CD4-positive, alpha-beta T cell treated with Interleukin-21 for 1 hour (primary cell): ENCODE data around the gene ICAM5.
"Not testable (repeated sequence)": the region's sequence is repeated elsewhere in the genome, so short reads cannot be mapped to it uniquely, and the experiment has no call there.

ENCODE experiments used
- DNase-seq: peaks from one replicate; pipeline ENCODE4 v3.0.0-alpha.2; 2020

The ICAM5 gene

DNA sequence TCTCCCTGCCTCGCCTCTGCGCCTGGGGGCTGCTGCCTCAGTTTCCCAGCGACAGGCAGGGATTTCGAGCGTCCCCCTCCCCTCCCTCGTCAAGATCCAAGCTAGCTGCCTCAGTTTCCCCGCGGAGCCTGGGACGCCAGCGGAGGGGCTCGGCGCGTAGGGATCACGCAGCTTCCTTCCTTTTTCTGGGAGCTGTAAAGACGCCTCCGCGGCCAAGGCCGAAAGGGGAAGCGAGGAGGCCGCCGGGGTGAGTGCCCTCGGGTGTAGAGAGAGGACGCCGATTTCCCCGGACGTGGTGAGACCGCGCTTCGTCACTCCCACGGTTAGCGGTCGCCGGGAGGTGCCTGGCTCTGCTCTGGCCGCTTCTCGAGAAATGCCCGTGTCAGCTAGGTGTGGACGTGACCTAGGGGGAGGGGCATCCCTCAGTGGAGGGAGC, 19.6 kb upstream of the ICAM5 start:
- DNase-seq, result peak; percentile 84

- peak; percentile 89 for DNase-seq
Observed at GRCh38 chr19:10270616-10271394, 18.9 kb upstream of the ICAM5 start, which contains the start of gene ICAM1. Gene ICAM1, plus strand, starts transcription at chr19:10271120. Its CDS starts 40 bp downstream, at chr19:10271160.

GRCh38 chr19:10271543-10272086, 18.1 kb upstream of the ICAM5 start:
- peak; percentile 77 for DNase-seq

DNA sequence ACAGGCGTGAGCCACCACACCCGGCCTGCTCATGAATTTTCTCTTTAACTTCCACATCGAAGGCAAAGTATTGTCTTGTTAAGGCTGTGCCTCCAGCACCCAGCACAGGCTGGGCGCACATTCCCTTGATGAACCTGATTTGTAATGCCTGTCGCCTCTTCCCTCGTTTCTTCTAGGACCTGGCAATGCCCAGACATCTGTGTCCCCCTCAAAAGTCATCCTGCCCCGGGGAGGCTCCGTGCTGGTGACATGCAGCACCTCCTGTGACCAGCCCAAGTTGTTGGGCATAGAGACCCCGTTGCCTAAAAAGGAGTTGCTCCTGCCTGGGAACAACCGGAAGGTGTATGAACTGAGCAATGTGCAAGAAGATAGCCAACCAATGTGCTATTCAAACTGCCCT, 15.2 kb upstream of the ICAM5 start:
- DNase-seq, result no peak

DNA sequence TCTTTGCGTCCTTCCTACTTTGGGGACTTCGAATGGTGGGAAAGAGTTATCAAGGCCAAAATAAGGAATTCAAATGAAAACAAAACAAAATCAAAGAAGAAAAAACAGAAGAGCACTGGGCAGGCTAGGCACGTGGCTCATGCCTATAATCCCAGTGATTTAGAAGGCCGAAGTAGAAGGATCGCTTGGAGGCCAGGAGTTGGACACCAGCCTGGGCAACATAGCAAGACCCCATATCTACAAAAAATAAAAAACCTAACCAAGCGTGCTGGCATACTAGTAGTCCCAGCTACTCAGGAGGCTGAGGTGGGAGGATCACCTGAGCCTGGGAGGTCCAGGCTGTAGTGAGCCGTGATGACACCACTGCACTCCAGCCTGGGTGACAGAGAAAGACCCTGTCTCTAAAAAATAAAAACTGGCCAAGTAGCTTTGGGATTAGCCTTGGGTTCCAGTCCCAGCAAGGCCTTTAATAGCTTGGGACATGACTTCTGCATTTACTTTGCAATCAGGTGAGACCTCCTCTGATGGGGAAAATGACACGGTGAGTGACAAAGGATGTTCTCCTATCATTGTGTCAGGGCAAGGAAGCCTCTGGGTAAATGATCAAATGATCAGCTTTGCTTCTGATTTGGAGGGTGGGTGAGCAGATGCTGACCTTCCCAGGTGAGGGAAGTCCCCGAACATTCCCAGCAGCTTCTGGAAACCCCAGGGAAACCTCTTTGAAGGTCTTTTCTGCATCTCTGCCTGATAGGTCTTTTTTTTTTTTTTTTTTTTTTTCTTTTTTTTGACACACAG, 11.8 kb upstream of the ICAM5 start:
- DNase-seq, result no peak

DNA sequence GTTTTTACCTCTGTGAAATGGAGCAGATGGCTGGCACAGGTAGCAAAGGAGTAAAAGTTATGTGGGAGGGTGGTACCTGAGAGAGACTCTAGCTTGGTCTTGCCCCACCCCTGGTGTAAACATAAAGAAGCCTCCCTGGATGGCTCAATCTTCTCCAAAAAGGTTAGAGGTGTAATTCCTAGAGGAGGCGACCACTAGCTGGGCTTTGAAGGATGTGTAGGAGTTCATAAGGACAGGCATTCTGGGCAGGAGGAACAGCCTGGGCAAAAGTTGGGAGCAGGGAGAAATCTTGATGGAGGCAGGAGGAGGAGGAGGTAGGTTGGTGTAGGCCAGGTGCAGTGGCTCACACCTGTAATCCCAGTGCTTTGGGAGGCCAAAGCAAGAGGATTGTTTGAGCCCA, 10.8 kb upstream of the ICAM5 start:
- DNase-seq, result no peak

- no peak for DNase-seq
Observed at GRCh38 chr19:10279737-10280442, 9.9 kb upstream of the ICAM5 start.

DNA sequence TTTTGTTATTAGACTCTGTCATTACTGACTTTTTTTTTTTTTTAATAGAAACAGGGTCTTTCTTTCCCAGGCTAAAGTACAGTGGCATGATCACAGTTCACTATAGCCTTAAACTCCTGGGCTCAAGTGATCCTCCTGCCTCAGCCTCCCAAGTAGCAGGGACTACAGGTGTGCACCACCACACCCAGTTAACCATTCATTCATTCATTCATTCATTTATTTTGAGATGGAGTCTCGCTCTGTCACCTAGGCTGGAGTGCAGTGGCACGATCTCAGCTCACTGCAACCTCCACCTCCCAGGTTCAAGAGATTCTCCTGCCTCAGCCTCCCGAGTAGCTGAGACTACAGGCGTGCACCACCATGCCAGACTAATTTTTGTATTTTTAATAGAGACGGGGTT, 7.7 kb upstream of the ICAM5 start:
- not testable (repeated sequence) for DNase-seq

- DNase-seq, result no peak
Observed at GRCh38 chr19:10283301-10284064, 6.3 kb upstream of the ICAM5 start.

- no peak for DNase-seq
Observed at GRCh38 chr19:10284065-10284959, 5.4 kb upstream of the ICAM5 start.

DNA sequence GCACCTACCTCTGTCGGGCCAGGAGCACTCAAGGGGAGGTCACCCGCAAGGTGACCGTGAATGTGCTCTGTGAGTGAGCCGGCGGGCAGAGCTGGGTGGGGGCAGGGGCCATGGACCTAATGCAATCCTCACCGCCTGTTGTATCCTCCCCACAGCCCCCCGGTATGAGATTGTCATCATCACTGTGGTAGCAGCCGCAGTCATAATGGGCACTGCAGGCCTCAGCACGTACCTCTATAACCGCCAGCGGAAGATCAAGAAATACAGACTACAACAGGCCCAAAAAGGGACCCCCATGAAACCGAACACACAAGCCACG, 4.8 kb upstream of the ICAM5 start:
- DNase-seq, result no peak

GRCh38 chr19:10285393-10285792, 4.4 kb upstream of the ICAM5 start:
- DNase-seq, result no peak

GRCh38 chr19:10286803-10287737, 2.7 kb upstream of the ICAM5 start, which contains the start of gene ICAM4:
Gene ICAM4, plus strand, starts transcription at chr19:10286955. Its CDS starts 58 bp downstream, at chr19:10287013.
- DNase-seq, result no peak

- DNase-seq, result no peak
Observed at GRCh38 chr19:10288662-10289166, 1.0 kb upstream of the ICAM5 start.

DNA sequence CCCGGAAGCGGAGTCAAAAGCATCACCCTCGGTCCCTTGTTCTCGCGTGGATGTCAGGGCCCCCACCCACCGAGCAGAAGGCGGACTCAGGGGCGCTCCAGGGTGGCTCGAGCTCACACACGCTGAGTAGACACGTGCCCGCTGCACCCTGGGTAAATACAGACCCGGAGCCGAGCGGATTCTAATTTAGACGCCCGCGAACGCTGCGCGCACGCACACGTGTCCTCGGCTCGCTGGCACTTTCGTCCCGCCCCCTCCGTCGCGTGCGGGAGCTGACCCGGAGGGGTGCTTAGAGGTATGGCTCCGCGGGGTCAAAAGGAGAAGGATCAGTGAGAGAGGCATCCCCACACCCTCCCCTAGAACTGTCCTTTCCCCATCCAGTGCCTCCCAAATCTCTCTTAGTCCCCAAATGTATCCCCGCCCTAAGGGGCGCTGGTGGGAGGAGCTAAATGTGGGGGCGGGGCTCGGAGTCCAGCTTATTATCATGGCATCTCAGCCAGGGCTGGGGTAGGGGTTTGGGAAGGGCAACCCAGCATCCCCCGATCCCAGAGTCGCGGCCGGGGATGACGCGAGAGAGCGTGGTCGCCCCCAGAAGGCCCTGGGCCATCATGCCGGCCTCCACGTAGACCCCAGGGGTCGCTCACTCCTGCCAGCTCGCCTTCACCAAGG, 451 bp upstream of the ICAM5 start:
- DNase-seq, result peak; percentile 71

- no peak for DNase-seq
Observed at GRCh38 chr19:10290357-10290875, 664 bp downstream of the ICAM5 start.

- peak; percentile 71 for DNase-seq
Observed at GRCh38 chr19:10290876-10291553, 1.3 kb downstream of the ICAM5 start.

DNA sequence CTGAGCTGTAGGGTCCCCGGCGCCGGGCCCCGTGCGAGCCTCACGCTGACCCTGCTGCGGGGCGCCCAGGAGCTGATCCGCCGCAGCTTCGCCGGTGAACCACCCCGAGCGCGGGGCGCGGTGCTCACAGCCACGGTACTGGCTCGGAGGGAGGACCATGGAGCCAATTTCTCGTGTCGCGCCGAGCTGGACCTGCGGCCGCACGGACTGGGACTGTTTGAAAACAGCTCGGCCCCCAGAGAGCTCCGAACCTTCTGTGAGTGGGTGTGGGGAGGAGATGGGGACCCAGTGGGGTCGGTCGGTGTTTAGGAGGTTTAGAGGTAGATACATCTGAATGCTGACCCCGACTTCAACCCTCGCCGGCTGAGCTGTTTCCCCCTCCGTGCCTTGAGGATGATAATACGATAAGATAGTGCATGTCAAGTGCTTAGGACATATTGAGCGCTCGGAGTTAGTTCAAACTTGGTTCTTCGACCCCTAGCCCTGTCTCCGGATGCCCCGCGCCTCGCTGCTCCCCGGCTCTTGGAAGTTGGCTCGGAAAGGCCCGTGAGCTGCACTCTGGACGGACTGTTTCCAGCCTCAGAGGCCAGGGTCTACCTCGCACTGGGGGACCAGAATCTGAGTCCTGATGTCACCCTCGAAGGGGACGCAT, 1.9 kb downstream of the ICAM5 start:
- DNase-seq, result no peak
